Prostate gland (tissue), 2 donors: Measurements from ENCODE around the gene GPC5.

Experiments
- POLR2A ChIP-seq: fragments of 450-650 bp; IDR thresholded peaks from one replicate; pipeline ENCODE4 v1.6.1; 2016; ENCODE audit warnings: antibody characterized with exemption, mild to moderate bottlenecking
- POLR2AphosphoS5 ChIP-seq: sonication (generic); formaldehyde crosslinking; IDR thresholded peaks from one replicate; pipeline ENCODE4 v1.6.1; 2017; ENCODE audit warnings: antibody characterized with exemption
- TF ChIP-seq, protein P1 (sequence below), 4 experiments: fragments of 200-600 bp in 2 of 4; fragments of 450-650 bp in 2 of 4; sonication (generic) in 2 of 4; IDR thresholded peaks; 1 replicate in 3 of 4; 2 replicates in 1 of 4; pipeline ENCODE4 v1.5.1; 2016 to 2019; ENCODE audit warnings: antibody characterized with exemption in 4 of 4, mild to moderate bottlenecking in 2 of 4, moderate library complexity in 2 of 4

DNA sequence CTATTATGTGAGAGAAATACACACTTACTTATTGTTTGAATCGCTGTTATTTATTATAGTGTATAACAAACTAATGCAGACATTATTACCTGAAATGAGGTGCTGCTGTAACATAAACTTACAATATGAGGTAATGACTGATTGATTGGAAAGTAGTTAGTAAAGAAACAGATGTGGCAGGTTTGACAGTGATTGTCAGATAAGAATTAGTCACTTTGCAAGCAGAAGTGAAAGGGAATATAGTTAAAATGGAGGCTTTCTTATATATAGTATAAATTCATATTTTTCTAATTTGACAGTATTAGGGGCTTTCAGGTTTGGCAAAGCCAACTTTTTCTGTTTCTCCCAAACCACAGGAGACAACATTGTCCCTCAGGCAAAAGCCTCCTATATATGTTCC, 30.3 kb upstream of the GPC5 start:
- TF ChIP-seq, protein P1, sequence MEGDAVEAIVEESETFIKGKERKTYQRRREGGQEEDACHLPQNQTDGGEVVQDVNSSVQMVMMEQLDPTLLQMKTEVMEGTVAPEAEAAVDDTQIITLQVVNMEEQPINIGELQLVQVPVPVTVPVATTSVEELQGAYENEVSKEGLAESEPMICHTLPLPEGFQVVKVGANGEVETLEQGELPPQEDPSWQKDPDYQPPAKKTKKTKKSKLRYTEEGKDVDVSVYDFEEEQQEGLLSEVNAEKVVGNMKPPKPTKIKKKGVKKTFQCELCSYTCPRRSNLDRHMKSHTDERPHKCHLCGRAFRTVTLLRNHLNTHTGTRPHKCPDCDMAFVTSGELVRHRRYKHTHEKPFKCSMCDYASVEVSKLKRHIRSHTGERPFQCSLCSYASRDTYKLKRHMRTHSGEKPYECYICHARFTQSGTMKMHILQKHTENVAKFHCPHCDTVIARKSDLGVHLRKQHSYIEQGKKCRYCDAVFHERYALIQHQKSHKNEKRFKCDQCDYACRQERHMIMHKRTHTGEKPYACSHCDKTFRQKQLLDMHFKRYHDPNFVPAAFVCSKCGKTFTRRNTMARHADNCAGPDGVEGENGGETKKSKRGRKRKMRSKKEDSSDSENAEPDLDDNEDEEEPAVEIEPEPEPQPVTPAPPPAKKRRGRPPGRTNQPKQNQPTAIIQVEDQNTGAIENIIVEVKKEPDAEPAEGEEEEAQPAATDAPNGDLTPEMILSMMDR (IDR thresholded peaks at IDR 0.05), result no peak
- no peak for TF ChIP-seq POLR2AphosphoS5
- TF ChIP-seq POLR2A, result no peak
